Measurements from ENCODE around the gene PRKAG2.

The PRKAG2 gene

GRCh38 chr7:151628846-151629604, 247.9 kb downstream of the PRKAG2 start:
- no peak overlapping the region for H3K4me3 ChIP-seq (ENCODE audit: low read depth, low read length)
- no peak for DNase-seq (ENCODE audit: low read depth)
- no peak for TF ChIP-seq CTCF (IDR thresholded peaks at IDR 0.05; ENCODE audit: low read depth, low read length, missing control alignments)
- in situ Hi-C loops (cut with HindIII; ENCODE audit: low sequenced_read_pairs), result no loop called here

GRCh38 chr7:151626422-151627115, 250.3 kb downstream of the PRKAG2 start:
- no peak overlapping the region for H3K4me3 ChIP-seq (ENCODE audit: low read depth, low read length)
- DNase-seq (ENCODE audit: low read depth), result no peak
- TF ChIP-seq CTCF (IDR thresholded peaks at IDR 0.05; ENCODE audit: low read depth, low read length, missing control alignments), result peak; percentile 49
- in situ Hi-C loops (cut with HindIII; ENCODE audit: low sequenced_read_pairs), result no loop called here

GRCh38 chr7:151625606-151626005, 251.3 kb downstream of the PRKAG2 start:
- in situ Hi-C loops (cut with HindIII; ENCODE audit: low sequenced_read_pairs), result no loop called here
- no peak for DNase-seq (ENCODE audit: low read depth)
- TF ChIP-seq CTCF (IDR thresholded peaks at IDR 0.05; ENCODE audit: low read depth, low read length, missing control alignments), result no peak
- H3K4me3 ChIP-seq (ENCODE audit: low read depth, low read length), result no peak overlapping the region

- no peak for DNase-seq (ENCODE audit: low read depth)
- no peak overlapping the region for H3K4me3 ChIP-seq (ENCODE audit: low read depth, low read length)
- TF ChIP-seq CTCF (IDR thresholded peaks at IDR 0.05; ENCODE audit: low read depth, low read length, missing control alignments), result no peak
- in situ Hi-C loops (cut with HindIII; ENCODE audit: low sequenced_read_pairs), result no loop called here
These were observed 252.5 kb downstream of the PRKAG2 start for GRCh38 chr7:151624246-151624928.

GRCh38 chr7:151623766-151624165, 253.1 kb downstream of the PRKAG2 start:
- TF ChIP-seq CTCF (IDR thresholded peaks at IDR 0.05; ENCODE audit: low read depth, low read length, missing control alignments), result no peak
- no peak for DNase-seq (ENCODE audit: low read depth)
- in situ Hi-C loops (cut with HindIII; ENCODE audit: low sequenced_read_pairs), result no loop called here
- H3K4me3 ChIP-seq (ENCODE audit: low read depth, low read length), result no peak overlapping the region

- in situ Hi-C loops (cut with HindIII; ENCODE audit: low sequenced_read_pairs), result no loop called here
- no peak for DNase-seq (ENCODE audit: low read depth)
- no peak overlapping the region for H3K4me3 ChIP-seq (ENCODE audit: low read depth, low read length)
- TF ChIP-seq CTCF (IDR thresholded peaks at IDR 0.05; ENCODE audit: low read depth, low read length, missing control alignments), result no peak
These were observed 255.0 kb downstream of the PRKAG2 start for GRCh38 chr7:151621961-151622360.
